SK-N-DZ (cell line): ENCODE results near the gene C19orf25.

Experiments used
- DNase-seq: peaks from one replicate; pipeline ENCODE4 v3.0.0-alpha.2; 2015; ENCODE audit warnings: low spot score

The C19orf25 gene

GRCh38 chr19:1433119-1434039 lies 45.6 kb downstream of the C19orf25 start:
- no peak for DNase-seq

- no peak for DNase-seq
Observed at GRCh38 chr19:1432507-1432887, 46.5 kb downstream of the C19orf25 start.

- DNase-seq, result no peak
Observed at GRCh38 chr19:1431759-1432506, 47.1 kb downstream of the C19orf25 start.

GRCh38 chr19:1430246-1430645 lies 48.8 kb downstream of the C19orf25 start:
- DNase-seq, result no peak

- no peak for DNase-seq
Observed at GRCh38 chr19:1429750-1430149, 49.3 kb downstream of the C19orf25 start.

GRCh38 chr19:1428738-1429391 lies 50.1 kb downstream of the C19orf25 start:
- DNase-seq, result no peak

- DNase-seq, result no peak
Observed at GRCh38 chr19:1427221-1427920, 51.6 kb downstream of the C19orf25 start.

GRCh38 chr19:1426736-1427135 lies 52.3 kb downstream of the C19orf25 start:
- no peak for DNase-seq

GRCh38 chr19:1425902-1426301 lies 53.1 kb downstream of the C19orf25 start:
- no peak for DNase-seq

GRCh38 chr19:1425102-1425837 lies 53.7 kb downstream of the C19orf25 start:
- DNase-seq, result no peak

- peak; percentile 56 for DNase-seq
Observed at GRCh38 chr19:1424192-1424955, 54.6 kb downstream of the C19orf25 start.

- DNase-seq, result no peak
Observed at GRCh38 chr19:1423436-1424191, 55.4 kb downstream of the C19orf25 start.
